A549 (cell line): Measurements from ENCODE around the gene LTK.

Source experiments
- NPAS2 ChIP-seq: fragments of 250-450 bp; sonication (Bioruptor Pico); IDR thresholded peaks from 2 replicates; pipeline ENCODE4 v1.8.0; 2022; ENCODE audit warnings: mild to moderate bottlenecking, moderate library complexity, borderline replicate concordance
- TF ChIP-seq, protein P1 (sequence below): fragments of >200 bp; sonication (Bioruptor Twin); formaldehyde crosslinking; IDR thresholded peaks from 3 replicates; pipeline ENCODE4 v1.5.1; 2016

DNA sequence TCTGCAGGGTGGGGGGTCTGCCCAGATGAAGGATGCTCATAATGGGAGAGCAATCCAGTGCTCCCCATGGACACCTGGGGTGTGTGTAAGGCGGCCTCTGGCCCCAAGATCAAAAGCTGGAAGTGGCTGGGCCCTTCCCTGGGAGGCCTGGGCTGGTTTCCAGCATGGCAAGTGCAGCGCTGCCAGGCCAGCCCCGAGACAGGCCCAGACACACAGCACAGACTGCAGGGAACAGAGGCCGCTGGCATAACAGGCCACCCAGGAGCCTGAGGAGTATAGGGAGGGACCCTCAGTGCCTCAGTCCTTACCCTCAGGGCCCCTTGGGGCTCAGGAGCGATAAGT, 10.0 kb downstream of the LTK start:
- TF ChIP-seq NPAS2 (CRISPR knock-in tag), result no peak
- TF ChIP-seq, protein P1, sequence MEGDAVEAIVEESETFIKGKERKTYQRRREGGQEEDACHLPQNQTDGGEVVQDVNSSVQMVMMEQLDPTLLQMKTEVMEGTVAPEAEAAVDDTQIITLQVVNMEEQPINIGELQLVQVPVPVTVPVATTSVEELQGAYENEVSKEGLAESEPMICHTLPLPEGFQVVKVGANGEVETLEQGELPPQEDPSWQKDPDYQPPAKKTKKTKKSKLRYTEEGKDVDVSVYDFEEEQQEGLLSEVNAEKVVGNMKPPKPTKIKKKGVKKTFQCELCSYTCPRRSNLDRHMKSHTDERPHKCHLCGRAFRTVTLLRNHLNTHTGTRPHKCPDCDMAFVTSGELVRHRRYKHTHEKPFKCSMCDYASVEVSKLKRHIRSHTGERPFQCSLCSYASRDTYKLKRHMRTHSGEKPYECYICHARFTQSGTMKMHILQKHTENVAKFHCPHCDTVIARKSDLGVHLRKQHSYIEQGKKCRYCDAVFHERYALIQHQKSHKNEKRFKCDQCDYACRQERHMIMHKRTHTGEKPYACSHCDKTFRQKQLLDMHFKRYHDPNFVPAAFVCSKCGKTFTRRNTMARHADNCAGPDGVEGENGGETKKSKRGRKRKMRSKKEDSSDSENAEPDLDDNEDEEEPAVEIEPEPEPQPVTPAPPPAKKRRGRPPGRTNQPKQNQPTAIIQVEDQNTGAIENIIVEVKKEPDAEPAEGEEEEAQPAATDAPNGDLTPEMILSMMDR, result no peak
